NK-92 treated with Interleukin-12 subunit alpha and Interleukin-12 subunit beta, amount 100 ng/mL, for 24 hours (cell line): ENCODE data around the gene NDRG3.
"Not testable (repeated sequence)": the region's sequence is repeated elsewhere in the genome, so short reads cannot be mapped to it uniquely, and the experiment has no call there.

Experiments used
- DNase-seq: peaks from one replicate; lab custom pipeline; 2025; lab: John Stamatoyannopoulos, UW

Gene NDRG3

DNA sequence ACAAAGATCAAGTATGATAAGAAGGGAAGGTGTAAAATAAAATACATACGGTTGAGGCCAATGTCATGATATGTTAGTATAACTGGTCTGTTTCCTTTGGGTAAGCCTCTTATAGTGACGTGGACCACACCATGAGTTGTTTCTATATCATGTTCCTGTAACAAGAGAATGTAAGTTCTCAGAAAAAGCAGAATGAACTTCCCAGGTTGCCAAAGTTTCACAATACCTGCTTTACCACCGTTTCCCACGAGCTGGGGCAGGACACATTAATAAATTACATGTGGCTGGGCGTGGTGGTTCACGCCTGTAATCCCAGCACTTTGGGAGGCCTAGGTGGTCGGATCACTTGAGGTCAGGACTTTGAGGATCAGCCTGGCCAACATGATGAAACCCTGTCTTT lies 57.3 kb downstream of the NDRG3 start:
- no peak for DNase-seq

DNA sequence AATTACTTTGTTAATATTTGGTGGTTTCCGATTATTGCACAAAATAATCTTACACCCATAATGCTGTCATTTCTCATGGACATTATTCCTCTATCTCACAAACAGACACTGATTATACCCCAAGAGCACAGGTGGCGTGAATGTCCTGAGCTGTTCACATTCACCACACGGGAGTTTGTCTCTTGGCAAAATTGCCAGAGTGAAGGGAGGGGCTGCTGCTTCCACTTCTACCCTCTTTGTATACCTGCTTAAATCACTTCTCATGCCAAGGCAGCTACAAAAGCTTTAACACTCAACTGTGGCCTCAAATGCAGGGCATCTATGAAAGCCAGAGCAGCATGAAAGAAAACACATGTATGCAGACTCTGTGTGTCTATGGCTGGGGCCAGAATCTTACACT lies 58.0 kb downstream of the NDRG3 start:
- no peak for DNase-seq

DNA sequence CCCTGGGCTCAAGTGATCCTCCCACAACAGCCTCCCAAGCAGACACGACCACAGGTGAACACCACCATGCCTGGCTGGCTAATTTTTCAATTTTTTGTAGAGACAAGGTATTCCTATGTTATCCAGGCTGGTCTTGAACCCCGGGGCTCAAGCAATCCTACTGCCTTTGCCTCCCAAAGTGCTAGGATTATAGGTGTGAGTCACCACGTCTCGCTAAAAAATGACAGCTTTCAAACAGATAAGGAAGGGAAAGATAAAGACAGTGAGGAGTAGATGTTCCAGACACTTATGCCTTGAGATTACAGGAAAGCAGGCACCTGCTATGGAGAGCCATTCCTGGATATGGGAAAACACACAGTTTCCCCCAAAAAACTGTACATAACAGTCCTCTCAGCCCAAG lies 58.9 kb downstream of the NDRG3 start:
- DNase-seq: no peak

DNA sequence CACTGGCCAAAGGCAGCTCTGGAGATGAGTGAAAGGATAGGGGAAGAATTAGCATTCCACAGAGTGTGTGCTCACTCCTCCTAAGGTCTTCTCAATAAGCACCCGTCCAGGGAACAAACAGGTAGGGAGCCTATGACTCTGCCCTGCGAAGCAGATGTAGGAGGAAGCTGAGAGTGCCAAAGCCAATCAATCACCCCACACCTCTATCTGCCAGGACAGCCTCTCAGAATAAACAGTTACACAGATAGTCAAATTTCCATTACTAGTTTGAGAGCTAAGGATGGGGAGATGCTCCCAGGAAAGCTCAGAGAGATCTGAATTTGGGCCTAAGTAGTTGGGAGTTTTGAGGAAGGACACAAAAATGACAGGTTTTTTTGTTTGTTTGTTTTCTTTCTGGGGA lies 59.4 kb downstream of the NDRG3 start:
- no peak for DNase-seq

DNA sequence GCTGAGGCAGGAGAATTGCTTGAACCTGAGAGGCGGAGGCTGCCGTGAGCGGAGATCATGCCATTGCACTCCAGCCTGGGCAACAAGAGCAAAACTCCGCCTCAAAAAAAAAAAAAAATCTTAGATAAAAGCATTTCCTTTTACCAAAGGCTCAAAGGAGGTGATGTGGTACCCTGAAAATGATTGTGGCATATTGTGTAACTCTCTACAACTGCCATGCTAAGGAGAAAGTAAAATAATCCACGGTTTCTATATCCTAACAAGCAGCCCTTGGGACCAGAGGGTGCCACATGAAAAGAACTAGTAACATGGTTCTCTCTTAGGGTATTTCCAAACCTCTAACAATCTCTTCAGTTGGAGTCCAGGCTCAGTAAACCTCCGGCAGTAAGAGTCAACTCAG lies 61.1 kb downstream of the NDRG3 start:
- no peak for DNase-seq

DNA sequence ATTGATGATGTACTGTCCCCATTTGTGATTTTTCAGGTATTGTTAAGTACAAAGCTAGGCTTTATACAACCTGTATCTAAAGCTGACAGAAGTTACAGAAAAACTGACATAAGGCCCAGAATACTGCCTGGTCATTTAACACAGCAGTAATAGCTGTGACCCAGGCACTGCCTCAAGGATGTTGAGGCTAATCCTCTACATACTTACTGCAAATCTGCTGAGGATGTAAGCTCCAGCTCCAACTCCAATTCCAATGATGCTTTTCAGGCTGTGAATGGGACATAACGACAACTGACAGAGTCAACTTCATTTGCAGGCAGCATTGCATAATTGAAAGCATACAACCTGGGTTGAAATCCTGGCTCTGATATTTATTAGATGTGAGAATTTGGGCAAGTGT lies 63.6 kb downstream of the NDRG3 start:
- no peak for DNase-seq

DNA sequence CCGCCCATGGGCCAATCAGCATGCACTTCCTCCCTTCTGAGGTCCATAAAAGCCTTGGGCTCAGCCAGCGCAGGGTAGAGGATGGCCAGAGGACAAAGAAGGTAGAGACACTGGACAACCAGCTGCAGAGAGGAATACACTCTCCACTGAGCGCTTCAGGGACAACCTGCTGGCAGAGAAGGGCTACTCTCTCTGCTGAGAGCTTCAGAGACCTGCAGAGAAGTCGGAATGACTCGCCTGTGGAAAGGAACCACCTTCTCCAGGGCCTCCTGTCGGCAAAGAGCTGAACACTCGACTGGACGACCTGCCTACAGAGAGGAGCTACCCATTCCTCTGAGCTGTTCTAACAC lies 68.5 kb downstream of the NDRG3 start:
- DNase-seq: no peak

DNA sequence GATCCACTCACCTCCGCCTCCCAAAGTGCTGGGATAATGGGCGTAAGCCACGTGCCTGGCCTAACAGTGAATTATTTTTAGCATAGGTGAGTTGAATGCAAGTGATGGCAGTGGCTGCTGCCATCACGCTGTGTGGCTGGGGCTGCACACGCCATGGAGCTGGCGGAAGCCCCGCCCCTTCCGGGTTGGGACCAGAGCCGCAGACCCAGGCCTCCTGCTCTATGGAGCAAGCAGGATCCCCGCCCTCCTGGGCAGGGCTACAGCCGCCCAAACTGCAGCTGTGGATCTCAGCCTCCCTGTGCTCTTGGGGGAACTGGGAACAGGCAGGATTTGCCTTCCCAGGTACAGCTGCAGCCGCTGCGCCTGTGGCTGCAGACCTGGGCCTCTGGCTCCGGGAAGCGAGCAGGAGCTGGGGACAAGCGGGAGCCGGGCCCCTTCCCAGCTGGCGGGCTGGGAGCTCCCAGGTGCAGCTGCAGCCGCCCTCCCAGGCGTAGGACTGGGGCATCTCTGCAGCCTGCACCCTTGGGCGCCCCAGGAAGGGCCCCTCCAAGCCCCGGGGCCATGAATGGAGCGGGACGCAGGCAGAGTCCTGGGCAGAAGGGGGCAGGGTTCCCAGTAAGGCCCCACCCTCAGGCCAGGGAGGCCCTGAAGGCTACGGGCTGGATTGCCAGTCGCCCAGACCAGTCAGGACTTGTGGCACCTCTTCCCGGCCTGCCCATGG lies 69.0 kb downstream of the NDRG3 start:
- DNase-seq: no peak

DNA sequence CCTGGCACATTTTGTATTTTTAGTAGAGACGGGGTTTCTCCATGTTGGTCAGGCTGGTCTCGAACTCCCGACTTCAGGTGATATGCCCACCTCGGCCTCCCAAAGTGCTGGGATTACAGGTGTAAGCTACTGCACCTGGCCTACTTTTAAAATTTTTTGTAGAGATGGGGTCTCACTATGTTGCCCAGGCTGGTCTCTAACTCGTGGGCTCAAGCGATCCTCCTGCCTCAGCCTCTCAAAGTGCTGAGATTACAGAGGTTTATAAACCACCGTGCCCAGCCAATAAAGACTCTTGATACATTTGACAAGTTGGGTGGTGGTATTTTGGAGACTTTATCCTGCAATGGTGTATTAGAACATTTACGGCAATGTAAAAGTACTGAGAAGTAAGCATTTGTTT lies 70.3 kb downstream of the NDRG3 start:
- DNase-seq: not testable (repeated sequence)

DNA sequence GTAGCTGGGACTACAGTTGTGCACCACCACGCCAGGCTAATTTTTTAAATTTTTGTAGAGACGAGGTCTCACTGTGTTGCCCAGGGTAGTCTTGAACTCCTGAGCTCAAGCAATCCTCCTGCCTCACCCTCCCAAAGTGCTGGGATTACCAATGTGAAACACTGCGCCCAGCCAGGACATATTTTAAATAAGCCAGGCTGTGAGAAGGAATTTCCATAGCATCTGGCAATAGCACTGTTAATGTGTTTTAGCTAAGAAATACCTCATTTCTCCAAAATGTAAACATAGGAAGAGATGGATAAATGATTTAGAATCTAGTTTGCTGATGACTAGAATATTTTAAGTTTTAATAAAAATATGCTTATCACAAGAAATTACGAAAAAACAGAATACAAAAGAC lies 72.9 kb downstream of the NDRG3 start:
- no peak for DNase-seq

DNA sequence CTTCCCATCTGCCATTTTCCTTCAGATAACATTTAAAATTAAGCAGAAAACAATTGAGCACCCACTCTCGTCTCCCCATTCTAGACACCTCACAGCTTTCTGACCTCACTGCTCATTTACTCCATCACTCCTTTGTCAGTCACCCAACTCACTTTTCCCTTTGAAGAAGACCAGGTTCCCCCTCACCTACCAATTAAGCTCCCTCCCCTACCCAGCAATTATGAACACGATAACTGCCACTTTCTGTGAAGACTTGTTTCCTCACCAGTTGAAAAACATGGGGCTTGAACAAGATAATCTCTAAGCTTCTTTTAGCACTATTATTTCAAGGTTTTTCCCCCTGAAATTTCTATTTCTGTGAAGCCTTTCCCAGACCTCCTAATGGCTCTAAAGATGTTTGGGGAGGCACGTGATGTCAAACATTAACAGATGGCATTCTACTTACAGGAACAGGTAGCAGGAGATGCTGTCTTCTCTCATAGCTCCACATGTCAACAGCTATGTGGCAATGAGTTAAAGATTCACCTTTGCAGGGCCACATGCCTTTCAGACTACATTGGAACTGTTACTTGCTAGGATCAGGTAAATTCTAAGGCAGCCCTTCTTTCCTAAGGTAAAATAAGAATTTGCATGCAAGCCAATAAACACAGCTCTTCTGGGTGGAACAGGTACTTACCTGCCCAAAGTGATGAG lies 75.1 kb downstream of the NDRG3 start:
- DNase-seq: no peak

DNA sequence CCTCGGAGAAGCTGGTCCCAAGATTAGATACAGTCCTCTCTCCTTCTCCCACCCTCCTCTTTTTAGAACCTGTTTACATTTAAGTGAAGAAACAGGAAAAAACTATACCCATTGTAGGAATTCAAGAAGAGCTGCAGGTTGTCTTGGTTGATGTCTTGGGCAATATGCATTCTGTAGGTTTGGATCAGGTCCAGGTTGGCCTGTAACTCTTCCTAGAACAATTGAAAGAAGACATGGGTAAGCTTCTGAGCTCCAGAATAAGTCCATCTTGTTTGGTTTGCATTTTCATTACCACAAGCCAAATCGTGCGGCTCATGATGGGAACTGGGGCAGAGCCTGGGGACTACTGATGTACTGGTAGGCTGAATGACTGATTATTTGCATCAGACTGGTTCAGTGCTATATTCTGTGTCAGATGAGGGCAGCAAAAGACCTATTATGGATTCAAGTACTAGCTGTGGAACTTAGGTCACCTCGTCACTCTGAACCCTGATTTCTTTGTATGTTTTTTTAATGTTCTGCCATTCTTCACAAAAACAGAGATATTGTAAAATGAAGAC lies 79.6 kb downstream of the NDRG3 start:
- DNase-seq: no peak

DNA sequence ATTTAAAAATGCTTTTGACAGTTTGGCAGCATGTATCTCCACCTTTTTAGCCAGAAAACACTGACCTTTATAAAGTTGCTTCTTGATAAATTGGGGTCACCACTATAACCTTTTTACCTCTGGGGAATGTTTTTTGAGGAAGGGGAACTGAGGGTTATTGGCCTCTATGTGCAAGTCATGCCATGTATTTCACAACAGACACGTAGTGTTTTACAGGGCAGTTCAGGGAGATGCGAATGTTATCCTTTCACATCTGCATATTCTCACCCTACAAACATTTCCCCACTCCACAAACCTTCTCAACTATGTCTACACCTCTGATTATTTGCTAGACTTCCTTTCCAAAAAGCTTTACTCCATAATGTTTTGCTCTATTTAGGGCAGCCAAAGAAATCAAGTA lies 82.9 kb downstream of the NDRG3 start:
- DNase-seq: no peak

DNA sequence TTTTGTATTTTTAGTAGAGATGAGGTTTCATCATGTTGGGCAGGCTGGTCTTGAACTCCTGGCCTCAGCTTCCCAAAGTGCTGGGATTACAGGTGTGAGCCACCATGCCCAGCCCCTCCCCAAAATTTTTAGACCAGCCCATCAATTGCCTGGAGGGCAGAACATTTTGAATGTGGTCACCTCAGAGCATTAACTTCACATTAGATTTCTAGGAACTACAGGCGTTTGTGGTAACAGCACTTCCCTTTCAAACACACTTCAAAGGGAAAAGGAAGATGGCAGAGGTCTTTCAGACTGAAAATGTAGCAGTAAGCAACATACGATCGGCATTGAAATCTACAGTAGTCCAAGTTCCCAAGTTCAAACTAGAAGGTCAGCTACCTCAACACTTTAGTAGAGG lies 87.6 kb downstream of the NDRG3 start:
- DNase-seq: no peak

DNA sequence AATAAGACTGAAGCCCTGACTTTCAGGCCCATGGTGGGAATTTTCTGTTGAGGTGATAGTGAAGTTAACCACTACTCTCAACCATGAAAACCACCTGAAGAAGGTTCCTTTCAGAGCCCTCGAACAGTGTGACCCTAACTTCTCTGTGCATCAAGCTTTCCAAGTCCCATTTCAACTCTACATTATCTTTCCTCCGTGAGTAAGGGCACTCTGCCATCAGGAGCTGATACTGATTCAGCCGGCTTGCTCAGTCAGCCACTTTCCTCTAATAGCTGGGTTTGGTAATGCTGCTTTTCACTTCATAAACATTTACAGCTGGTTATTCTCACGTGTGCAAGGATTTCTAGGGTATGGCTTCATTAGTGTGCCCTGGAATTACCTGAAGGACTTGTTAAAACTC lies 89.2 kb downstream of the NDRG3 start:
- no peak for DNase-seq

DNA sequence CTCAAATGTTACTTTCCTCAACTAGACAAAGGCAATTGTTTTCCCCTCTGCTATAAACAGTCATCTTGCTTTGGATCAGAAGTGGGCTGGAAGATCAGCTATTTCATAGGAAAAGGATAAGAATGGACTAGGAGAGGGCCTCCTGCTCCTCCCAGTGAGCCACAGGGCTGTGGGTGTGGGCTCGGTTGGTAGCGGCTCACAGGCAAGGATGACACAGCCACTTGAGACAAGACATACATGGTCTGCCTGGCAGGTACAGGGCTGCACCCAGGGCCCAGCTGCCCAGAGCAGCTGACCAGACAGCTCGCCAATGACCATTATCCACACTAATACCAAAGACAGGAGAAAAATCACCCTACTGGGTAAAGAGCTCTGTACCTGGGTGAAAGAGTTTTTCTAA lies 90.9 kb downstream of the NDRG3 start:
- DNase-seq: no peak

DNA sequence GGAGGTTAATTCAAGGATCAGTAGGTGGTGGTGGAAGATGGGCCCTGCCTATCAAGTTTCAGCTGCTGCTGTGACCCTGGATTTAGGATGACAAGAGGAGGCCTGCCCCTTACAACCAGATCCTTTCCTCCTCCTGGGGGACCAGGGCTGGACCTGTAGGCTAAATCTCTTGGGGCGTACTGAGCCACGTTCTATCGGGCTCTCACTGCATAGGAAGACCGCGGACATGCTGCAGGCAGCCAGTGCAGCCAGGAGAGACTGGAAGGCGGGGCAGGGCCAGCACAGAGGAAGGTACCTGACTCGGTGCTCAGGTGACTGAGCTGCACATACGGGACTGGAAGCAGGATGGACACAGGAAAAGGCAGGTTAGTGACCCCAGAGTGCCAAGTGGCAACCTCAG lies 91.4 kb downstream of the NDRG3 start:
- DNase-seq: no peak

DNA sequence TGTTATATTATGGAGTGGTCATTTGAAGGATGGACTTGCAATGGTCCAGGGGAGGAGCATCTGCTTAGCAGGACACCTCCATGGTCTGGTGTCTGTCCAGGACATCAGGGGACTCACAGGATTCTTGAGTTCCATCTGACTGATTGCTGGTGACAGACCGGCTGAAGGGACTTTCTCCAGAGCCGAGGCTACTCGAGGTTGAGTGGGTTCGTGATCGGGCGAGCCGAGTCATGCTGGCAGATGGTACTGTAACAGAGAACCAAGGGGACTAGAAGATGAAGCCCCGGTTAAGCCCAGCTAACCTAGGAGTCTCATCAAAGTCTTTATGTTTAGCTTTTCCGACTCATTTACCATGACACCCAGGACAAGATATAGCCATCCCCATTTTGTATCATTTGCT lies 92.4 kb downstream of the NDRG3 start:
- no peak for DNase-seq

DNA sequence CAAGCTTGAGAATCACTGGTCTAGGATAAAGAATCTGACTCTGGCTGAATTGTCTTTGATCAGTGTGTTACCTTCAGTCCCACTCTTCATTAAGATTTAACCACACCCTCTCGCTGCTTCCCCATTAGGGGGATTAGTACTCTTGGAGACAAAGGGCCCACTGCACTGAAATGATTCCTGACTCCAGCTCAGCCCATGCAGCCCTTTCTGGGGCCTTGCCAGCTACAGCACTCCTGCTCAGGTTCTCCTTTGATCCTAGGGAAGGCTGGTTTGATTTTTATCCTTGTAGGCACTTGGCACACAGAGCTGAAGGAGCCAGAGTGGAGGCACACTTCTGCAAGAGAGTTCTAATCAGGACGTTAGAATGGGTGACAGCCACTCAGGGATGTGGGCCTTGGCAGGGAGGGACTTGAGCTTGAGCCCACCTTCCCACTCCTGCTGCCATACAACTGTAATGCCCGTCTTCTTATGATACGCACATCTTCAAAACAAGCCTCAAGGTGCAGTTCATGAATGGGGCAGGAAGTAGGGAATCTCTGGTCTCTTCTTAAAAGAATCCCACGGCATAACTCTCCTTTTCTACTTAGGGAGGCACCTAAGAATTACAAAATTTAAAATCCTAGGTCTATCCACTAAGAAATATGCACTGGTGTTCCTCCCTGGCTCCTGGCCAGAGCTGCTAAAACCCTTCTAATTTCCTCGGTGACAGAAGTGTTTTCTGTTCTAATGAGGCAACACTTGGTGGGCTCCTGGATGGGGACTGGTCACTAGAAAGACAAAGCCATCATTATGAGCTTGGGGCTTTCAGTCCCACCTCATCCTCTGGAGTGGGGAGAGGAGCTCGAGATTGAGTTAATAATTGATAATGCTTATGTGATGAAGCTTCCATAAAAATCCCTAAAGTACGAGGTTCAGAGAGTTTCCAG lies 98.4 kb downstream of the NDRG3 start:
- no peak for DNase-seq

DNA sequence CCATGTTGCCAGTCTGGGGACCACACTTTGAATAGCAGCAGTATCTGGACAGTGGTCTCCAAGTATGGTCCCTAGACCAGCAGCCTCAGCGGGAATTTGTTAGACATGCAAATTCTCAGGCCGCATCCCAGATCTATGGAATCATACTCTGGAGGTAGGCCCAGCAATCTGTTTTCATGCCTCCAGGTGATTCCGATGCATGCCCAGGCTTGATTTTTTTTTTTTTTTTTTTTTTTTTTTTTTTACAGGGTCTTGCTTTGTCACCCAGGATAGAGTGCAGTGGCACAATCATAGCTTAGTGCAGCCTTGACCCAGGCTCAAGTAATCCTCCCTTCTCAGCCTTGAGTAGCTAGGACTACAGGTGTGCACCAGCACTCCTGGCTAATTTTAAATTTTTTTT lies 99.2 kb downstream of the NDRG3 start:
- DNase-seq: no peak

DNA sequence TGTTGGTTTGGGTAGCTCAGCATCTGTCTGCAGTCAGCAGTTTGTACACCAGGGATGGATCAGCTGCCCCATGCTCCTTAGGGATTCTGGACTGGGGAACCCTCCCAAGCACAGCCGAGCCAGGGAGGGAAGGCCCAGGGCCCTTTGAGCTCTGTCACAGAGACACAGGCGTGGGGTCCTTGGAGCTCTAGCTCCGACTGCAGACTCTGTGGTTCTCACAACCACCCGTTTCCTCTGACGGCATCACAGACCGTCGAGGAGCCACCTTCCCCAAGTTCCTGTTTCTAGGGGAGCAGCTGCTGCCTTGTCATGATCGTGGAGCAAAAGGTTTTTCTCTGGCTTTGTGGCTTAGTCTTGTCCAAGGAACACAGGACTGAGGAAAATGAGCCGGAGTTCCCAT lies 99.9 kb downstream of the NDRG3 start, which contains the start of gene SLA2:
SLA2 (minus strand) TSS at position 199 of the 400 bp plus-strand sequence. CDS start 4,861 bp downstream, outside the sequence.
- DNase-seq: peak; percentile 61

DNA sequence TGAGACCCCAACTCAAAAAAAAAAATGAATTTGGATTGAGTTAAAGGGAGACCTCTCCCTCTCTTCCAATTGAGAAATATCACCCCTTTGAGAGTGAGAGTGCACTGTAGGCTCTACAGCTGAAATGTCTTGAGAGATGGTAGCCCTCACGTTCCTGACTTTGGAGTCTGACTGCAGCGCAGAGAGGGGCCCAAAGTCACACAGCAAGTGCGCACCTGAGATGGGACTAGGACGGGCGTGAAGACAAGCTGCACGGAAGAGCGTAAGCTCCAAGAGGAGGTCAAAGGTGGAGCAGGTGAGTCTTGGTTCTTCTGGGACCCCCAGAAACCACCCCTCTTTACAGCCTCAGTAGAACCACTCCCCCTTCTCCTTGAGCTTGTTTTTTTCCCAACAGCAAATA lies 100.5 kb downstream of the NDRG3 start:
- DNase-seq: no peak

DNA sequence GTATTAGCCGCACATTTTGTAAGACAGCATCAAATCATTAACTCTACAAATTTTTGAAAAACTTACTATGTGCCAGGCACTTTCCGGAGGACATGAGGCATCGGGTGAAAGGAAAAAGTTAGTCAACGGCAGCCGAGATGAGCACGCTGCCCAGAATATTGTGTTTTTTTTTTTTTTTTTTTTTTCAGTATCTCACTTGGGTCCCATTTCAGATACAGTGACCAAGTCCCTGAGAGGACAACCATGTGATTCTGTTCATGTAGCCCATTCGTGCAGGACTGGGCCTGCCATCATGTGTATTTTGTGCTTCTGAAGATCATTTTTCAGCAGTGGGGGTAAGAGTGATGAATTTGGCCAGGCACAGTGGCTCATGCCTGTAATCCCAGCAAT lies 101.2 kb downstream of the NDRG3 start:
- peak; percentile 53 for DNase-seq
